ENCODE measurements around the gene NCBP2L. TPM values are rescaled to one million over a fixed set of nuclear protein-coding genes. Genes with fewer than 3 reads are reported as not detected.

NCBP2L gene
- total RNA-seq, 1 experiment from 2014 or later, result not detected

GRCh38 chrX:107752714-107753113, 24.8 kb upstream of the NCBP2L start:
- no peak for DNase-seq (ENCODE audit: low read depth)

DNA sequence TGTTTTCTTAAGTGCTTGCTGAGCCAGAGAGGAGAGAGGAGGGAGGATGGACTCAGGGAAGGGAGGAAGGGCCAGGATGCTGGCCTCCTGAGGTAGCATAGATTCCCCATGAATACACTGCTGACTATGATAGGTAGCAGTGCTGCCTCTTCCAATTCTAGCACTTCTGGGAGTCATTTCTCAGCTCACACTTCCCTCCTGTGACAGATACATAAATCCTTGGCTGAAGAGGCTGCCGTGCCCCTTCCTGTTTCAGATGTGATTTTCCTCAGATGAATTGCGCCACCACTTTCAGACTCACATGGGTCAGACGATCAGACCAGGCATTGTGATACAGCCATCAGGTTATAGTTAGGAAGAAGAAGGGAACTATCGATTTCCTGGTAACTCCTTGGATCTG, 24.3 kb upstream of the NCBP2L start:
- no peak for DNase-seq (ENCODE audit: low read depth)

- no peak for DNase-seq (ENCODE audit: low read depth)
These were observed 21.8 kb upstream of the NCBP2L start for GRCh38 chrX:107755721-107756120.

DNA sequence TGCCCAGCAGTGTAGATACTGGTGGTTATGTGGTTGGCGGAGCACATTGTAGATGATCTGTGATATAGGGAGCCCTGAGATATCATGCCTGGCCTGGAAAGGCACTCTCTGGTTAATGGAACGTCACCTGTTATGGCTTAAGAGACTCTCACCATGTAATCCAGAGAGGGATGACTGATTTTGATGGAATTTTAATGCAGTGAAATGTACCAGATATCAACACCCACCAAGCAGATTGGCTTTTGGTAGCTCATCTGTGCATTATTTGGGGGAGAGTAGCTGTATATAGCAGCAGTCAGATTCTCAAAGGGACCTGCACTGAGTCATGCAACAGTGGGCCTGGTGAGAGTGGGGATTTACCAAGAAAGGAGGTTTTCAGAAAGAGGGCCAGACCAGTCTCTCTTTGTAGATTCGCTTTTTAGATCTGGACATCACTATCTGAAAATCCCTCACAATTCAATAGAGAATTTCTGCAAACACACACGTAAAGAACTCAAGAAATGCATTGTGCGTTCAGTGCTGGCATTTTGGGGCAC, 19.2 kb upstream of the NCBP2L start:
- DNase-seq (ENCODE audit: low read depth), result no peak

- no peak for DNase-seq (ENCODE audit: low read depth)
These were observed 17.0 kb upstream of the NCBP2L start for GRCh38 chrX:107760304-107761077.

DNA sequence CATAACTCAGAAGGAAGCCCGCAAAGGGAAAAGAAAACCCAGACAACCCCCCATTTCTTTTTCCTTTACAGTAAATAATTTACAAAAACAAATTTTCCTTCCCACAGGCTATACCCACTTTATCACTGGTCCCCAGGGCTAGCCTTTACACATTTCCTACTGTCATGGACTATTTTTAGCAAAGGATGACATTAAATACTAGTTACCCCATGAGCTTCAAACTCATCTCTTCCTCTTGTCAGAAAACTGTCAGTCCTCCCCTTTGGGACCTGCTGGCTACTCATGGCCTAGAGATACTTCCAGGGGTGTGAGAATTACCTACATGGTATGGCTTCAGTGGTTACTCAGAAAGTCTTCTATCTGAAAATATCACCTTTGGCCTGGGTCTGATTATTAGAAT, 13.9 kb upstream of the NCBP2L start:
- DNase-seq (ENCODE audit: low read depth), result no peak

- DNase-seq (ENCODE audit: low read depth), result no peak
These were observed 12.5 kb upstream of the NCBP2L start for GRCh38 chrX:107764845-107765608.

- DNase-seq (ENCODE audit: low read depth), result peak; percentile 61
These were observed 10.9 kb upstream of the NCBP2L start for GRCh38 chrX:107766470-107767150.

DNA sequence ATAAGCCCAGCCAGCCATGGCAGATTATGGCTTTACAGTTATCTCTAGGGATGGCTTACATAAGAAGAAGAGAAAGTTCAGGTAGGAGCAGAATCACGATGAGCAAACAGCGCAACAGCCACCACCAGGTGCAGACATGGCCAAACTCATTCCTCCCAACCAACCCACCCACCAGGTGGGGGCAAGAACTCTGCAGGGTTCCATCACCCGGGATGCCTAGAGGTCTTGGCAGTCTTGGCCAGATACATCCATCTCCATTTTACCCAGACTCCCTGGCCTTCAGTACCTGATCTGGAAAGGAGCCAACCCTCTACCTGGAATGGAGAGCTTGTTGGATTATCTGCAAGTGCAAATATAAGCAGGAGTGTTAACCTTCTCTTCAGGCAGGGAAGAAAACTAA, 9.5 kb upstream of the NCBP2L start:
- no peak for DNase-seq (ENCODE audit: low read depth)

DNA sequence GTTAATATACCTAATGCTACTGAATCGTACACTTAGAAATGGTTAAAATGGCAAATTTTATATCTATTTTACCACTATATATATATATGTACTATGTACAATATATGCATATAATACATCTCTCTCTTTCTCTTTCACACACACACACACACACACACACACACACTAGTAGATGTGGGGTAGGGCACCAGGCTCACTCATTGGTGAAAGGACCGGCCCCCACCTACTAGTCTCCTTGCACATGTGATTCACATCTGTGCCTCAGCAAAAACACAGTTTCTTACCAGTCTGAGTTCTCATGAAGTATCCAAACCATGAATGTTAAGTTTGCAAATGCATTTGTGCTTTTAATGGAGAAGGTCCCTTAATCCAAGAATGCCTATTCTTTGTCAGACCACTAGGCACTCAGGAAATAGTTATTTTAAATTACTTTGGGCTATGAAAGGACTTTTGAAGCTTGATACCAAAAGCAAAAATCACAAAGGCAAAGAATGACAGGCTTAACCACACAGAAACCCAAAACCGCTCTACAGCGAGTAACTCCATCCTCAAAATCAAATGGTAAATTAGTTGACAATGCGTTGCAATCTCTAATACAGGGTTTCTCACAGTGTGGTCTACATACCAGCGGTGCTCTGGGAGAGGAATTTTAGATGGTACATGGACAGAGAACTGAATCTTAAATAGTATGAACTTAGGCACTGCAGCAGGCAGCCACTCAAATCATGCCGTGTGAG, 7.8 kb upstream of the NCBP2L start:
- DNase-seq (ENCODE audit: low read depth), result no peak

DNA sequence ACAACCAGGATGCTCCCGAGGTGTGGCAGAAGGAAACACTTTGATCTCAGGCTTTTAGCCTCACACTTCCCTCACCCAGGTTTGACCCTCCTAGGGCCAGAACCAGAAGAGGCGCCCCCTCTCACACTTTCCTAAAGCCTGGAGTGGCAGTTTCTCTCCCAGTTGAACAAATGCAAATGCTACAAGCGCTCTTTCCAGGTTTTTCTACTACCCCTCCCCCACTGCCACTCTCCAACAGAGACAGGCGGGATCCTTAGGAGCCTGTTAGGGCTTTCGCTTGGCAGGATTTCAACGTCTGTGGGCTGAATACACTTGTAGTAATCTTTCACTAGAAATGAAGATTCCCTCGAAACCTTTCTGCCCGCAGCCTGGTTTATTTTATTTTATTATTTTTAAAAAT, 4.3 kb upstream of the NCBP2L start:
- DNase-seq (ENCODE audit: low read depth), result no peak

- no peak for DNase-seq (ENCODE audit: low read depth)
These were observed 3.6 kb upstream of the NCBP2L start for GRCh38 chrX:107773906-107774435.

- no peak for DNase-seq (ENCODE audit: low read depth)
These were observed 2.4 kb upstream of the NCBP2L start for GRCh38 chrX:107775000-107775733.

DNA sequence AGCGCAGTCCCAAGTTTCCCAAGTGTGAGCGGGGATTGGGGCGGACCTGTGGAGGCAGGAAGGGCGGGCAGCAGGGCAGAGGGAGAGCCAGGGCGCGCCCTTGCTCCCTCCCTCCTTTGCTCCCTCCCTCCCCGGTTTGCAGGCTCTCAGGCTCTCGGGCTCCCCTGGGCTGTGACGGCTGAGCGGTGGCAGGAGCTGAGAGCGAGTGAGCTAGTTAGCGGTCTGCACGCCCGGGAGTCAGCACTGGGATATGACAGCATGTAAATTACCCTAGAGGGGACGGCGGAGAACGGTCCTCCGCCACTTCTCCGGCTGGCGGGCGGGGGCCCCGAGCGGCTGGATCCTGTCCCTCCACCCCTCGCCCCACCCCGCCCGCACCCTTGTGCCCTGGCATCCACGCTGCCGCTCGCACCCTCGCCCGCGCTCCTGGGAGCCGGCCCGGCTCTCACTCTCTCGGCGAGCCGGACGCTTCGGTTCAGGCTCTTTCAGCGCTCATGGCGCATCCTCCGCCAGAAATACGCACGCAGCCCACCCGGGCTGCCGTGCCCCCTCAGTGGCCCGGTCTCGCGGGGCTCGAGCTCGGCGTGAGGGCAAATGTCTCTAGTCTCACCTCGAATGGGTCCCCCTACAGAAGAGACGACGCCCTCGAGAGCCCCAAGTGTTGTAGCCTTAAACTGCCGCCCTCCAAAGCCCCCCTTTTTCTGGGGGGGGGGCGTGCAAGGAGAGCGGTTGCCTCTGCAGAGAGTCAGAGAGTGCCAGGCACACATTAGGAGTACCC, 1.6 kb upstream of the NCBP2L start, which contains the start of gene TSC22D3:
TSS of gene TSC22D3 (minus strand) at position 54 of the 778 bp plus-strand sequence. CDS start 368 bp downstream, outside the sequence.
- DNase-seq (ENCODE audit: low read depth), result peak; percentile 68

DNA sequence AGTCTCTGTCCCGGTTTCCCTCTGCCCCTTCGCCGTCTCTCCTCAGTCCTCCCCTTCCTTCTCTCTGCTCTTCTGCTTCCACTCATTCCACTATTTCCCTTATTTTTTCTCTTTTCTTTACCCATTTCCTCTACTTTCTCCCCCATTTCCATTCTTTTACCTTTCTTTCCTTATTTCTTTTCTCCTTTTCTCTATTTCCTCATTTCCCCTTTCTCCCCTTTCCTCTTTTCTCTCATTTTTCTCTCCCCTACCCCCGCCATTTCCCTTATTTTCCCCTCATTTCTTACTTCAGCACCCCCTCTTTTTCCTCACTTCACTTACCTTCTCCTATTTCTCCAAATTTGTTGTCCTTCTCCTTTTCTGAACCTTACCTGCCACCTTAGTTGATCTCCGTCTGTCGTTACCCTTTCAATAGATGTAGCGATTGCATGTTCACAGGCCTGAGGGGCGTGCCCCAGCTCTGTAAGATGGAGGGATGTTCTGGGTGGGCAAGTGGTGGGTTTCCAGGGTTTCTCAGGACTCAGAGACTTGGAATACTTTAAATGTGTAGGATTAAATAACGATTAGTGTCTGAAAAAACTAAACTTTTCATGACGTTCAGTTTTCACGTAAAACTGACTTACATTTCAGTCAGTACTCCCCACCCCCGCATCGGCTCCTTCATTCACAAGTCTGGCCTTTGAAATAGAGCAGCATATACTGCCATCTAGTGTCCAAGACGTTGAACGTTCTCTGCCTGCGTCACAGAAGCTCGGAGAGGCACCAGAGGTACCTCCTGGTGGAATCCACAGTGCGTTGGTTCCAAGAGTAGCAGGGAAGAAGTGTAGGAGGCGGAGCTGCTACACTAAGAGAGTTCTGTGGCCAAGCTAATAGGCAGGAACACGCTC, 641 bp upstream of the NCBP2L start:
- peak; percentile 76 for DNase-seq (ENCODE audit: low read depth)

DNA sequence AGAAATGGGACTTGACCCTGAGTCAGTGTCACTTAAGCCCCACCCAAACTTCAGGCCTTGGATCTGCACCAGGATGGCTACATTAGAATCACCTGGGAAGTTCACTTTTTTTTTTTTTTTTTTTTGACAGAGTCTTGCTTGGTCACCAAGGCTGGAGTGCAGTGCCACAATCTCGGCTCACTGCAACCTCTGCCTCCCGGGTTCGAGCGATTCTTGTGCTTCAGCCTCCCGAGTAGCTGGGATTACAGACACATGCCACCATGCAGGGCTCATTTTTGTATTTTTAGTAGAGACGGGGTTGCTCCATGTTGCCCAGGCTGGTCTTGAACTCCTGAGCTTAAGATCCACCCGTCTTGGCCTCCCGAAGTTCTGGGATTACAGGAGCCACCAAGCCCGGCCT, 3.0 kb downstream of the NCBP2L start:
- DNase-seq (ENCODE audit: low read depth), result no peak

DNA sequence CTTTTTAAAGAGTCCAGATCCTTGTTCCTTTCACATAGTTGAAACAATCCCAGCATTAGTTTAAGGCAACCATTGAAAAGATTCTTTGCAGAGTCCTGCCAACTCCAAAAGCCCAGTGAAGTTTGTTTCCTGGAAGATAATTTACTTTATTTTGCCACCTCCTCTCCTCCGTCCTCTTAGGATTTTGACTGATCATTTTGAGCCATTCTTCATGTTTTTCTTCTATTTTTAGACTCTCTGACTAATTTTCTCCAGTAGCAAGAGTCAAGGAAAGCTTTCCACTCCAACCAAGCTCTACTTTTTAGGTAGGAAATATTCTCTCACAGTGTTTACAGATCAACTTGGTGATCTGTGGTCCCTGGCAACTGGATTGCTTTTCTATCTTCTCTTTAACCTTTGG, 10.3 kb downstream of the NCBP2L start:
- DNase-seq (ENCODE audit: low read depth), result no peak

DNA sequence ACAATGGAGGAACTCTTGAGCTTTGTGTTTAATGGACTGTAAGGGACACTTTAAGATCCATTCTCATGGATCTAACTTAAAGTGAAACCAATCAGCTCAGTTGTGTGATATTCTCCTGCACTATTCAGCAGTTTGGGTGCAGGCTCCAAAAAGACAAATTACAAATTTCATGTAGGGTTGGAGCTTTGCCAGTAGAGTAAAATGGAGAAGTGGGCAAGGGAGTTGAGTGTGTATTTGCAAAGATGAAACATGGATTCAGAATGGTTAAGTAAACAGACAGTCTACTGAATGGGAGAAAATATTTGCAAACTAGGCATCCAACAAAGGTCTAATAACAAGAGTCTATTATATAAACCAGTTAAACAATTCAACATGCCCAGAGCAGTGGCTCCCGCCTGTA, 26.9 kb downstream of the NCBP2L start:
- no peak for DNase-seq (ENCODE audit: low read depth)

DNA sequence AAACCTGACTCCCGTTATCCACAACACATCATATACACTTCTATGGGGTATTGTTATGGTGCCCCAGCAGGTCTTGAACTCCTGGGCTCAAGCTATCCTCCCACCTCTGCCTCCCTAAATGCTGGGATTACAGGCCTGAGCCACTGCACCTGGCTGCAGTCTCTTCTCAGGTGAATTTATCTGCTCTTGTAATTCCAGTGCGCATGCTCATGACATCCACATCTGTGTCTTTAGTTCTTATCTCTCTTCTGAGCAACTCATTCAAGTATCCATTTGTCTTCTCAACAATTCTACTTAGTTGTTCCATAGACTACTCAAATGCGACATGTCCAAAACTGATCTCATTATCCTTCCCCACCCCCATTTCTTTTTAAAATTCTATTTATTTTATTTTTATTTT, 27.6 kb downstream of the NCBP2L start:
- no peak for DNase-seq (ENCODE audit: low read depth)
